ENCODE data around the gene ARHGAP10. TPM values are rescaled to one million over a fixed set of nuclear protein-coding genes. Genes with fewer than 3 reads are reported as not detected.
A peak's percentile ranks its signal among the peaks of the same experiment; 100 is the strongest.

ARHGAP10 gene
- total RNA-seq, 4 donors from 2014 or later: 131 to 217 (median 206) TPM

- no peak for TF ChIP-seq POLR2A (IDR thresholded peaks at IDR 0.05)
- no peak for TF ChIP-seq CTCF (IDR thresholded peaks at IDR 0.05)
- no peaks in the 10 kb centered on the region for H3K36me3 ChIP-seq
Measured at GRCh38 chr4:147724468-147725201, 7.3 kb upstream of the ARHGAP10 start.

GRCh38 chr4:147725673-147726072 lies 6.2 kb upstream of the ARHGAP10 start:
- no peak for DNase-seq (ENCODE audit: low spot score in 2 of 2)
- Histone ChIP-seq H3K4me1 (peaks cover 0 to 4% (median 0%) of the 10 kb centered on the region in 4 donors), H3K27me3 (no peaks in the 10 kb centered on the region), H3K4me3 (no peak overlapping the region), H3K9me3 (no peaks in the 10 kb centered on the region), H3K27ac (no peak overlapping the region), H3K36me3 (no peaks in the 10 kb centered on the region)
- 94 to 96% methylated on average over 4 of the region's 4 CpGs for WGBS, 2 donors
- TF ChIP-seq CTCF (IDR thresholded peaks at IDR 0.05) (no peak), POLR2A (IDR thresholded peaks at IDR 0.05) (no peak), EP300 (IDR thresholded peaks at IDR 0.05) (no peak)

More at GRCh38 chr4:147724468-147725201, 7.3 kb upstream of the ARHGAP10 start:
- no peak overlapping the region for H3K4me3 ChIP-seq
- H3K27me3 ChIP-seq: no peaks in the 10 kb centered on the region
- no peaks in the 10 kb centered on the region for H3K4me1 ChIP-seq
- DNase-seq (ENCODE audit: low spot score in 2 of 2): no peak
- H3K9me3 ChIP-seq: no peaks in the 10 kb centered on the region
- H3K27ac ChIP-seq: no peak overlapping the region
- 80 to 83% methylated on average over 13 of the region's 13 CpGs for WGBS, 2 donors

GRCh38 chr4:147727476-147728028 lies 4.3 kb upstream of the ARHGAP10 start:
- TF ChIP-seq EP300 (IDR thresholded peaks at IDR 0.05) (no peak), CTCF (IDR thresholded peaks at IDR 0.05) (no peak), POLR2A (IDR thresholded peaks at IDR 0.05) (no peak)
- 94 to 95% methylated on average over 2 of the region's 2 CpGs for WGBS, 2 donors
- H3K36me3 ChIP-seq: no peaks in the 10 kb centered on the region

GRCh38 chr4:147730333-147730732 lies 1.6 kb upstream of the ARHGAP10 start:
- peaks cover 0 to 16% (median 3%) of the 10 kb centered on the region in 4 donors for H3K4me1 ChIP-seq
- no peaks in the 10 kb centered on the region for H3K36me3 ChIP-seq
- H3K27ac ChIP-seq: peak overlapping the region in 1 of 4 donors; percentile 45
- H3K4me3 ChIP-seq: no peak overlapping the region
- H3K27me3 ChIP-seq: no peaks in the 10 kb centered on the region
- TF ChIP-seq EP300 (IDR thresholded peaks at IDR 0.05) (no peak), POLR2A (IDR thresholded peaks at IDR 0.05) (no peak), CTCF (IDR thresholded peaks at IDR 0.05) (peak in 2 of 5 experiments; percentile 32 to 53)
- DNase-seq (ENCODE audit: low spot score in 2 of 2): no peak
- 55 to 61% methylated on average over 4 of the region's 4 CpGs for WGBS, 2 donors
- no peaks in the 10 kb centered on the region for H3K9me3 ChIP-seq

More at GRCh38 chr4:147727476-147728028, 4.3 kb upstream of the ARHGAP10 start:
- no peaks in the 10 kb centered on the region for H3K9me3 ChIP-seq
- H3K4me3 ChIP-seq: no peak overlapping the region
- no peak for DNase-seq (ENCODE audit: low spot score in 2 of 2)
- H3K4me1 ChIP-seq: peaks cover 0 to 9% (median 0%) of the 10 kb centered on the region in 4 donors
- no peak overlapping the region for H3K27ac ChIP-seq
- no peaks in the 10 kb centered on the region for H3K27me3 ChIP-seq
